Suprapubic skin (tissue), 3 donors: ENCODE data around the gene NGLY1.

Experiments used
- CTCF ChIP-seq, 2 donors: fragments of 200-600 bp in 1 of 2; fragments of 450-650 bp in 1 of 2; sonication (generic) in 1 of 2; IDR thresholded peaks; one replicate each; pipeline ENCODE4 v1.5.1; 2016 to 2019; ENCODE audit warnings: antibody characterized with exemption in 2 of 2, mild to moderate bottlenecking in 1 of 2, moderate library complexity in 1 of 2
- EP300 ChIP-seq: sonication (generic); formaldehyde crosslinking; IDR thresholded peaks from one replicate; pipeline ENCODE4 v1.6.1; 2017; ENCODE audit warnings: antibody characterized with exemption

- peak; percentile 90 for TF ChIP-seq EP300
- no peak for TF ChIP-seq CTCF (IDR thresholded peaks at IDR 0.05)
These were observed 6.6 kb upstream of the NGLY1 start, which contains the start of gene OXSM for GRCh38 chr3:25789596-25790556.
